A673 (cell line): ENCODE measurements around the gene MBD5.

Experiments used
- CTCF ChIP-seq: fragments of 300-800, 200-600 bp; sonication (generic); conservative IDR thresholded peaks from 2 replicates; pipeline ENCODE4 v1.5.1; 2017; ENCODE audit warnings: low read depth, mild to moderate bottlenecking, antibody characterized with exemption, low read length, moderate library complexity, mixed read lengths
- EZH2 ChIP-seq: fragments of 200-600 bp; sonication (generic); IDR thresholded peaks from 2 replicates; pipeline ENCODE4 v1.6.1; 2017; ENCODE audit warnings: borderline replicate concordance, low read depth, mild to moderate bottlenecking, mixed read lengths, antibody characterized with exemption, low read length; ENCODE audit not compliant: poor library complexity, severe bottlenecking

DNA sequence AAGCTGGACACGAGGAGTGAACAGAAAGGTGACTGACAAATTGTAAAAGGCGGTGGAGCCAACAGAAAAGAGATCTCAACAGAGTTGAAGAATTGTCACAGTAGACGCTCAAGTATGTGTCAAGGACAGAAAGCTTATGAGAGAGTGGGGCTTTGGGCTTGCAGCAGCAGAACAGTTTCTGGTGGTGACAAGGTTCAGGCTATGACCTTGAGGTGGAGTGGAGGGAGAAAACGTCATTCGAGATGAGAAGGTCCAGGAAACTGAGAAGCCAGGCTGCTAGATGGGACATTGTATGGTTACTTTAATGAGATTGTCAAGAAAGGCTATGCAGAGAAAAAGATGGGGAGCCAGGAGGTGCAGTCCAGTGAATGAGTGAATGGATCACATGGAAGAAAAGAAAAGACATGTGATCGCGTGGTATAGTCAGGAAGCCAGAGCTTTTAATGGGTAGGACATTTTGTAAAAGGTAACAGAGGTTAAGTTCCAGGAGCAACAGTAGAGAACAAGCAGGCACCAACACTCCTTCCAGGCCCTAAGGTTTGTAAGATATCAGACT is 532.5 kb downstream of the MBD5 start:
- no peak for TF ChIP-seq CTCF
- no peak for TF ChIP-seq EZH2
